Raji (cell line): Measurements from ENCODE around the gene MFSD12.

Experiments
- POLR2A ChIP-seq: IDR thresholded peaks from 2 replicates; pipeline ENCODE4 v1.6.1; 2011; ENCODE audit warnings: low read depth, low read length, control low read depth; ENCODE audit not compliant: insufficient read depth

The MFSD12 gene

GRCh38 chr19:3590991-3591659 lies 33.7 kb upstream of the MFSD12 start:
- no peak for TF ChIP-seq POLR2A

DNA sequence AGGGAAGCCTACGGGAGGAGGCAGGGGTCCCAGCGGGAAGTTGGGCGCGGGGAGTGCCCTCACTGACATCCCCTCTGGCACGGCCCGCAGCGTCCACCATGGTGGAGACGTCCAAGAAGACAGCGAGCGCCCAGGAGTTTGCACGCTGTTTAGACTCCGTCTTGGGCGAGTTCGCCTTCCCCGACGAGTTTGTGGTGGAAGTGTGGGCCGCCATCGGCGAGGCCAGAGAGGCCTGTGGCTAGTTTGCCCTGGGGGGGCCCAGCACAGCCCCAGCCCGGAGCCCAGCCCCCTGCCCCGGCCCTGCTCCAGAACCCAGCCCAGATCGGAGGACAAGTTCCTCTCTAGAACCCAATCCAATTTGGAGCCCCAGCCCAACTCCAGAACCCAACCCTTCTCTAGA lies 32.6 kb upstream of the MFSD12 start:
- TF ChIP-seq POLR2A = no peak

DNA sequence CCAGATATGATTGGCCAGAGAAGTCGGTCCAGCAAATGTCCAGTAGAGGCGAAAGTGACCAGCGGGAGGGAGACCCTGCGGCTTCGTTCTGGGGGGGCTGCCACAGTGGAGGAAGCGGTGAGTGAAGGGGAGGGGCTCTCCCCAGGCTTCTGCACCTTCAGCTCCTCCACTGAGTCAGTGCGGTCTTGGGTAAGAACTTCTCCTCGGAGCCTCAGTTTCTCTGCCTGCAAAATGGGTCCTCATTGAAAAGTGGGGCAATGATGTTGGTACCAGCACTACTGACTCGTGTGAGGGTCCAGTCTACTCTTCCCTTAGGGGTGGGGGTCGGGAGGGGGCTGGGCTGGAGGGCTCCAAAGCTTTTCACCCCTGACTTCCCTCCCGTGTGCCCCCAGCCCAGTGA lies 32.1 kb upstream of the MFSD12 start:
- TF ChIP-seq POLR2A = no peak

DNA sequence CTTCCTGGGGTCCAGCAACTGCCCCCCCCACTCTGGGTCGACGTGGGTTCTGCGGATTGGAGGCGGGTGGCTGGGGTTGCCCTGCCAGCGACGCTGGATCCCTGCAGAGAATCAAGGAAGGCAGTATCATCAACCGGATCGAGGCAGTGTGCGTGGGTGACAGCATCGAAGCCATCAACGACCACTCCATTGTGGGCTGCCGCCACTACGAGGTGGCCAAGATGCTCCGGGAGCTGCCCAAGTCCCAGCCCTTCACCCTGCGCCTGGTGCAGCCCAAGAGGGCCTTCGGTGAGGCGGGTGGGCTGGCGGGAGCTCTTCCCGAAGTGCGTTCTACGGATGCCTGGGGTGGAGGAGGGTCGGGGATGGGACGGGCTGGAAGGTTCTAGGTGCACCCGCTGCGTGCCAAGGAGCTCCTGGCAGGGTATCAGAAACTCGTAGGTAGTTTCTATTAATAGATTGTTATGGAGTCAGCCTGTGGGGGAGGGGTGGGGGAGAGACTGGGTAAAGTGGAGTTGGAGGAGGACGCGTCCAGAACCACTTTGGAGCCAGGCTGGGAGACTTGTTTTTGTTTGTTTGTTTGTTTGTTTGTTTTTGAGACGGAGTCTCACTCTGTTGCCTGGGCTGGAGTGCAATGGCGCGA lies 29.4 kb upstream of the MFSD12 start:
- TF ChIP-seq POLR2A = no peak

- TF ChIP-seq POLR2A = no peak
Measured at GRCh38 chr19:3586127-3586626, 28.8 kb upstream of the MFSD12 start.

GRCh38 chr19:3585301-3586126 lies 28.1 kb upstream of the MFSD12 start, which contains the start of gene GIPC3:
TSS of gene GIPC3 (plus strand) at chr19:3585478. CDS start at chr19:3585598, 120 bp downstream.
- no peak for TF ChIP-seq POLR2A

DNA sequence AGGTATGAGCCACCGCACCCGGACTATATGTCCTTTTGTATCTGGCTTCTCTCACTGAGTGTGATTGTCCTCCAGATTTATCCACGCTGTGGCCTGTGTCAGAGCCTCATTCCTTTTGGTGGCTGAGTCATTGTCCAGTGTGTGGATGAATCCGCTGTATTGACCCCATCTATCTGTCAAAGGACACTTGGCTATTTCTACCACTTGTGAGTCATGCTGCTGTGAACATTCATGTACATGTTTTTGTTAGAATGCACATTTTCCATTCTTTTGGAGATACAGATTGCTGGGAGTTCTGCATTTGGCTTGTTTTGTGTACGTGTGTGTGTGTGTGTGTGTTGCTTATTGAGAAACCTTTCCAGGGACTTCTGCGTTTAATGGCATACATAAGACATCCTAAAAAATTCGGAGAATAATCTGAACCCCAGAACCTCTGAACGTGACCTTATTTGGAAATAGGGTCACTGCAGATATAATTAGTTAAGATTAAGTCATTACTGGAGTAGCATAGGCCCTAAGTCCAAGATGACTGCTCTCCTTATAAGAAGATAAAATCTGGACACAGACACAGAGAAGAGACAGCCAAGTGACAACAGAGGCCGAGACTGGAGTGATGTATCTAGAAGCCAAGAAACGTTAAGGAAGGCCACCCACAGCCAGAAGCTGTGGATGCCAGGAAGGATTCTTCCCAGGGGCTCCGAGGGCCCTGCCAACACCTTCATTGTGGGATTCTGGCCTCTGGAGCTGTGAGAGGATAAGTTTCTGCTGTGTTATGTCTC lies 23.0 kb upstream of the MFSD12 start:
- no peak for TF ChIP-seq POLR2A

DNA sequence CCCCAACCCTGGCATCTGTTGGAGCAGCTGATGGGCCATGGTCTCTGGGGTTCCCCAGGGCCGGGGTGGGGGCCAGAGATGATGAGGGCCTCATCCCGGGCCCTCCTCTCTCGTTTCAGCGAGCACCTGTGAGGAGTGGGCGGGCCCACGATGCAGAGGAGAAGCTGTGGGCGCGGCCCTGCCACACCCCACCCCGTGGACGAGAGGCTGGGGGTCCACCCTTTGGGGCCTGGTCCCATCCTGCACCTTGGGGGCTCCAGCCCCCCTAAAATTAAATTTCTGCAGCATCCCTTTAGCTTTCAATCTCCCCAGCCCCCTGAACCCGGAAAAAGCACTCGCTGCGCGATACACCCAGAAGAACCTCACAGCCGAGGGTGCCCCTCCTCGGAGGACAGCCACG lies 21.0 kb upstream of the MFSD12 start:
- TF ChIP-seq POLR2A = no peak

DNA sequence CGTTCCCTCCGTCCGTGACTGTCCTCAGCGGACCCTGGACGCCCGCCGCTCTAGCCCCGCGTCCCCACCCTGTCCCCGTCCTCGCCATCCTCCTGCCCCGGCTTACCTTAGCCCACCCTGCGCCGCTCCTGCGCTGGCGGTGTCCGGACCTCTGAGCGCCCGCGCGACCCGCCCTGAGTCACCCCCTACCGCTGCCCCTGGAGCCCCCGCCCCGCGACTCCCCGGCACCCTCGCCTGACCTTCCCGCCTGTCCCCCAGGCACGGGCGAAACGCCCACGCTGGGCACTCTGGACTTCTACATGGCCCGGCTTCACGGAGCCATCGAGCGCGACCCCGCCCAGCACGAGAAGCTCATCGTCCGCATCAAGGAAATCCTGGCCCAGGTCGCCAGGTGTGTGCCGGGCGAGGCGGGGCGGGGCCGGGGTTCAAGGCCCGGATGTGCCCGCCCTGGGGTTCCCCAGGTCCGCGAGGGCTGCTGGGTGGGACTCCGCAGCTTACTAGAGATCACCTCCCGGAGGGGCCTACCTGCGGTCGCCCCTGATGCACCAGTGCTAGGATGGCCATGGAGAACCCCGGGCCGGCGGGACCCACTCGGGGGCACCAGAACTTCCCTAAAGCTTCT lies 20.4 kb upstream of the MFSD12 start:
- no peak for TF ChIP-seq POLR2A

GRCh38 chr19:3576696-3577443 lies 19.5 kb upstream of the MFSD12 start:
- no peak for TF ChIP-seq POLR2A

- no peak for TF ChIP-seq POLR2A
Measured at GRCh38 chr19:3575949-3576673, 18.7 kb upstream of the MFSD12 start.

- TF ChIP-seq POLR2A = no peak
Measured at GRCh38 chr19:3575260-3575741, 17.9 kb upstream of the MFSD12 start.
